ENCODE data around the gene CCDC200. TPM values are rescaled to one million over a fixed set of nuclear protein-coding genes. Genes with fewer than 3 reads are reported as not detected.

The CCDC200 gene
- polyA plus RNA-seq, 4 donors: 6.2 to 9.3 (median 7.2) TPM

Other genes with a start within 250 kb of the CCDC200 start
- gene PTGES3L, start 248.5 kb downstream of the CCDC200 start, polyA plus RNA-seq (ENCODE audit: insufficient read length in 4 of 4): 1 to 10 TPM; 2.1 to 2.4 (median 2.2) TPM
- 10 to 100 TPM; 15.4 to 17.0 (median 15.8) TPM for gene RUNDC1, start 248.1 kb downstream of the CCDC200 start, polyA plus RNA-seq (ENCODE audit: insufficient read length in 4 of 4)
- 1,000 to 10,000 TPM; 1,352 to 1,628 (median 1,460) TPM for gene RPL27, start 230.2 kb downstream of the CCDC200 start, polyA plus RNA-seq (ENCODE audit: insufficient read length in 4 of 4)
- gene IFI35, start 221.8 kb downstream of the CCDC200 start, polyA plus RNA-seq (ENCODE audit: insufficient read length in 4 of 4): 10 to 100 TPM in 3 of 4 donors, 1 to 10 TPM in 1; 7.8 to 13.5 (median 10.6) TPM
- gene VAT1, start 206.2 kb downstream of the CCDC200 start, polyA plus RNA-seq (ENCODE audit: insufficient read length in 4 of 4): 100 to 1,000 TPM; 112 to 143 (median 120) TPM
- gene RND2, start 203.4 kb downstream of the CCDC200 start, polyA plus RNA-seq (ENCODE audit: insufficient read length in 4 of 4): 1 to 10 TPM; 2.9 to 3.8 (median 3.6) TPM
- 10 to 100 TPM; 13.0 to 16.1 (median 15.5) TPM for gene BRCA1, start 103.3 kb downstream of the CCDC200 start, polyA plus RNA-seq (ENCODE audit: insufficient read length in 4 of 4)
- gene NBR1, start 57.4 kb downstream of the CCDC200 start, polyA plus RNA-seq (ENCODE audit: insufficient read length in 4 of 4): 100 to 1,000 TPM; 111 to 136 (median 130) TPM
- gene TMEM106A, start 16.7 kb downstream of the CCDC200 start, polyA plus RNA-seq (ENCODE audit: insufficient read length in 4 of 4): 10 to 100 TPM; 13.6 to 20.1 (median 14.1) TPM
- 1 to 10 TPM in 1 of 4 donors, under 1 TPM in 1, not detected in 2; 0.40 to 1.6 TPM for gene RNU2-1, start 5.4 kb upstream of the CCDC200 start, polyA plus RNA-seq (ENCODE audit: insufficient read length in 4 of 4)
- gene ARL4D, start 170.4 kb upstream of the CCDC200 start, polyA plus RNA-seq (ENCODE audit: insufficient read length in 4 of 4): 10 to 100 TPM in 2 of 4 donors, 1 to 10 TPM in 2; 8.7 to 16.8 (median 10.2) TPM

All from right renal pelvis (tissue), 4 donors.